GM19455 (cell line): ENCODE measurements around the gene SLC39A13.

Experiments used
- ATAC-seq: cut with Tn5 transposase; IDR thresholded peaks from one replicate; pipeline ENCODE4 v1.9.1; 2021; ENCODE audit not compliant: unreplicated experiment

The SLC39A13 gene

DNA sequence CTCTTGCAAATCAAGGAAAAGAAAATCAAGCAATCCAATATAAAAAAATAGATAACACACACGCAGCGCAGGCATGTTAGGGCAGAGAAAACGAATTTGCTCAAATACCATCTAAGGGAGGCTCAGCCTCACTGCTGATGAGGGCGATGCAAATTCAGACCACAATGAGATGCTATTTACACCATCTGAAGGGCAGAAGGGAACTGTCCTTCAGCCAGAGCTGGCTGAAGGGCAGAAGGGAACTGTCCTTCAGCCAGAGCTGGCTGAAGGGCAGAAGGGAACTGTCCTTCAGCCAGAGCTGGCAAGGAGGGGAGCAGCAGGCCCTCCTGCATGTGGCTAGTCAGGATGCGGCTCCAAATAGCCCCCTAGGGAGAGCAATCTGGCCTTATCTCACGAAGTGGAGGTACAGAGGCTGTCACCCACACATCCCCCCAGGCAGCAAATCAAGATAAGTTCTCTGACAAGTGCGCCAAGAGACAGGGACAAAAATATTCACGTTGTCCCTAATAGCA, 7.6 kb upstream of the SLC39A13 start:
- ATAC-seq: peak; percentile 66

DNA sequence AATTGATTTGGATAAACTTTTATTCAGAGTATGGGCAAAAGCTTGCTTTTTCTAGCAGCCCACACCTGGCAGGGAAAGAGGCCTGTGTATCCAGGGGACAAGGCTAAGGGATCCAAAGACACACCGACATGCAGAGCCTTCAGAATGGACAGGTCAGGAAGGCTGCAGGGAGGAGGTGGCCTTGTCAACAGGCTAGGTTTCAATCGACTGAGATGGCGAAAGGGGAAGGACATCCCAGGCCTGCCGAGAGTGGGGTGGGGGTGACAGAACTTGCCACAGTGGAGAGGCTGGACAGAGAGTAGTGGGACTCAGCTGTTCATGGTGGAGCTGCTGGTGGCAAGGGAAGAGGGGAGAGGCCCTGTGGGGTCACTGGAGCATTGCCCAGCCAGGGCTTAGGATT, 5.3 kb upstream of the SLC39A13 start:
- ATAC-seq: no peak

DNA sequence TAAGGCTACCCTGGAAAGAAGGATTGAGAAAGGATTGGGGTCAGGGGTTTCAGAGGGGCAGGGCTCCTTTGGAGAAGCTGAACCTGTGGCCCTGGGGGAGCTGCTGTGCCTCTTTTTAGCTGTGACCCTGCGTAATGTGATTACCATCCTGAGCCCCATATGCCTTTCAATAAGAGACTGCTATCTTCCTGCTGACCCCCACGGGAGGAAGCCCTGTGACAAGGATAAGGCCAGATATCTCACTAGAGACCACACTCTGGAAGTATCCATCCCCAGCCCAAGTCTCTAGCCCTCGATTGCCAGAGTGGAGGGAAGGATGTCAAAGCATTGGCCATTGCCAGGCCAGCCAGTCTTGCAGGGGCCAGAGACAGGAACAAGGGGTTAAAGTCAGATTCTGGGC, 4.8 kb upstream of the SLC39A13 start:
- no peak for ATAC-seq

DNA sequence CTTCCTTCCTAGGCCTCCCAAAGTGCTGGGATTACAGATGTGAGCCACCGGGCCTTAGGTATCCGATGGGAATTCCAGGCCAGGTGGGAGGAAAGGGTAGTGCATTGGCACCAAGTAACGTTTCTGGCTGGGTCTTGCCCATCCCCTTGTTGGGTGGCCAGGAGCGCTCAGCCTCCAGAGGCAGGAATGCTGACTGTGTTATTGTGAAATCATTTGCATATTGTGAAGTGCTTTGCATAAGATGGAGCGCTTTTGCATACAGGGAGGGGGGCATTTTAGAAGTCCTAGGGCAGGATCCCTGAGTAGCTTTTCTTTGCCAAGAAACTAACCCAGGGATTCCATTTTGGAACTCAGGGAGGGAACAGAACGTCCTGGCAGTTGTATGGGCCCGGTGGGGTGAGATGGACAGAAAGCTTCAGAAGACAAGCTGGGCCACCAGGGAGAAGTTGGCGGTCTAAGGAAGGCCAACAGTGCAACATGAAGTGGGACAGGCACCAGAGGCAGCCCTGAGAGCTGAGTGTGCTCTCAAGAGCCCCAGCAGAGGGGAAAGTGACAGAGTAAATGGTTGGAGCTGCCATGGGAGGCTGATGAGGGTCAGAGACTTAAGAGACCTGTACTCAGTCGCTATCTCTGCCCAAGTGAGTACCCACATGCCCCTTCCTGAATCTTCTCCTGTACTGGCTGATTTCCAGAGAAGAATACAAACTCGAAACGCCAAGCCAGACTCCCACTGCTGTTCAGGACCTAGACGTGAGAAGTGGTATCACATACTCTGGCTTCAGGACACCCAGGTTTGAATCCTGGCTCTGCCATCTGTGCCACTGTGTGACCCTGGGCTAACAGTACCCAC, 1.3 kb upstream of the SLC39A13 start:
- ATAC-seq: no peak

DNA sequence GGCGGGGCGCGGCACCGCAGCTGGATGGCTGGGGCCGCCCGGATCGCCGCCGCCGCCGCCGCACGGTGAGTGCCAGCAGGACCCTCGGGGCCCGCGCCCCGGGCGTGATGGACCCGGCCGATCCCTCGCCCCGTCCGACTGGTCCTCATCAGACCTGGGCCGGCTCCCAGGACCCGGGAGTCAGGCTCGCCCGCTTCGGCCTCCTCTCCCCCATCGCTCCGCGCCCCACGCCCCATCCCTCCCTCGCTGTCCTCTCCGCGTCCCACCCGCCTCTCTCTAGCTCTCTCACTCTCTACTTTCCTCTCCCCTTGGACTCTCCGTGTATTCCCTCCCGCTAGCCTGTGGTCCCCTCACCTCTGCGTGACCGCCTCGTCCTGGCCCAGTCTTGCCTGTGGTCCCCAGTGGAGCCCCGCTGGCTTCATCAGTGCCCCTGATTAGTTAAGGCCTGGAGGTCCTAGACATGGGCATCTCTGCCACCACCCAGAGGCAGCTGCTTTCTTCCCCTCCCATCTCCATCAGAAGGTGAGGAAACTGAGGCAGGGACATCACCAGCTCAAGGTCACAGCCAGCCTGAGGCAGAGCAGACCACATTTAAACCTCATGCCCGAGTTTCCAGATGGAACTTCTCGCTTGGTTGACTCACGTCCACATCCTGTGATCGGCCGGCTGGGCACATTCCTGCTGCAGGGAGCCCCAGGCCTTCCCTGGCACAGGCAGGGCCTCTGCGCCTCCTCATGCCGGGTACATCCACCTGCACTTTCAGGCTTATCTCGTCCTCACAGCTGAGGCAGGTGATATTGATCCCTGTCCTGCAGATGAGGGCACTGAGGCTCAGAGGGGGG, 429 bp downstream of the SLC39A13 start:
- peak; percentile 13 for ATAC-seq

DNA sequence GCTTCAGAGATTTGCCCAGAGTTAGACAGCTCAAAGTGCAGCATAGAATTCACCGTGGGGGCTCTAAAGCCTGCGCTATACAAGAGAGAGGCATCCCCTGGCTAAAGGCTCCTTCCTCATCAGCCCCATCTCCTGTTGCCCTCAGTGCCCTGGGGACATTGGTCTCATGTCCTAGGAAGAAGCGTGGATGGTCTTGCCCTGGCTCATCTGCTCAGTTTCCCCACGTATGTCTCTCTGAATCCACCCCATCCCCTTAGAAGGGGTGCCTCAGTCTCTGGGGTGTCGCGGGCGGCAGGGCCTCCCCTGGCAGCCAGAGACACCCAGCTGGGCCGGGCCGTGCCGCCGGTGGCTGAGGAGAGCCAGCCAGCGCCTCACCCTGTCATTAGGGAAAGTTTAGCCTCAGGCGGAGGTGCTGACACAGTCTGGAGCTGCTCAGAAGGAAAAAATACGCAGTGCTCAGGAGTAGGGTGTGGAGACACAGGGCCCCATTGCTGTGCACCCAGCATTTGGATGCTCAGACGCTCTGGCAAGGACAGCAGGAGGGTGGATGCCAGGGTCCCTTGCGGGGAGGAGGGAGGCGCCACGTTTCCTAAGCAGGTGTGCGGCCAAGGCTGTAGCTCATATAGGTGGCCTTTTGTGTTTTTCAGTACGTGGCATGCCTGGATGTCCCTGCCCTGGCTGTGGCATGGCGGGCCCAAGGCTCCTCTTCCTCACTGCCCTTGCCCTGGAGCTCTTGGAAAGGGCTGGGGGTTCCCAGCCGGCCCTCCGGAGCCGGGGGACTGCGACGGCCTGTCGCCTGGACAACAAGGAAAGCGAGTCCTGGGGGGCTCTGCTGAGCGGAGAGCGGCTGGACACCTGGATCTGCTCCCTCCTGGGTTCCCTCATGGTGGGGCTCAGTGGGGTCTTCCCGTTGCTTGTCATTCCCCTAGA, 1.3 kb downstream of the SLC39A13 start:
- ATAC-seq: no peak

DNA sequence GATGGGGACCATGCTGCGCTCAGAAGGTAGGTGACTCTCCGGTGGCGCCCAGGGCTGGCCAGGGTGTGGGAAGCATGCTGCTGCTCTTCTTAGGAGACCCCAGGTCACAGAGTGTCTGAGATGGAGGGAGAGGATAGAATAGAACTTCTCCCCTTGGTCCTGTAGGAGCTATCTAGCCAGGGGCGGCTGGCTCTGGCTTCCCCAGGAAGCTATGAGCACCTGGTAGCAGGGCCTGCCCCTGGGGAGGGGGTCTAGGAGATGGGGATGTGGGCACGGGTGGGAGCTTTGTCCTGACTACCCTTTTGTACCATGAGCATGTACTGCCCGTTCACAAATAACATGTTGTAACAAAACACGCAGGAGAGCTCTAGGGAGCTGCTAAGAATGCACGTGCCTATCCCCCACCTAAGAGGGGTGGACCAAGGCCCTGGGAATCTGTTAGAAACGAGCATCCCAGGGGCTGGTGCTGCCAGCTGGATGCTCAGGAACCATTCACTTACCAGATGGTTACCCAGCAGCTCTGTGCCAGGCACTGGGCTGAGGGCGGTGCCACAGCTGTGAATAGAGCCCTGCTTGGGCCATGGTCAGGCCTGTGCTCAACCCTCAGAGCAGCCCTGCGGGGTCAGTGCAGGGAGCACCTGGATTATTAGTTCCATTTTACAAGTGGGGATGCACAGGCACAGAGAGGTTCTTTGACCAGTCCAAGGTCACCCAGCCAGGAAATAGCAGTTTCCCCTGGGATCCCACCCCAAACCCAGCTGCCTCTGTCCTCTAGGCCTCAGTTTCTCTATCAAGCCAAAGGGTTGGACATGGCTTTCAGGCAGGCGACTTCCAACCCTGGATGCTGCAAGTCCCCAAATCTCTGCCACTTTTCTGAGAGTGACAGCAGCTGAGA, 2.2 kb downstream of the SLC39A13 start:
- ATAC-seq: no peak

DNA sequence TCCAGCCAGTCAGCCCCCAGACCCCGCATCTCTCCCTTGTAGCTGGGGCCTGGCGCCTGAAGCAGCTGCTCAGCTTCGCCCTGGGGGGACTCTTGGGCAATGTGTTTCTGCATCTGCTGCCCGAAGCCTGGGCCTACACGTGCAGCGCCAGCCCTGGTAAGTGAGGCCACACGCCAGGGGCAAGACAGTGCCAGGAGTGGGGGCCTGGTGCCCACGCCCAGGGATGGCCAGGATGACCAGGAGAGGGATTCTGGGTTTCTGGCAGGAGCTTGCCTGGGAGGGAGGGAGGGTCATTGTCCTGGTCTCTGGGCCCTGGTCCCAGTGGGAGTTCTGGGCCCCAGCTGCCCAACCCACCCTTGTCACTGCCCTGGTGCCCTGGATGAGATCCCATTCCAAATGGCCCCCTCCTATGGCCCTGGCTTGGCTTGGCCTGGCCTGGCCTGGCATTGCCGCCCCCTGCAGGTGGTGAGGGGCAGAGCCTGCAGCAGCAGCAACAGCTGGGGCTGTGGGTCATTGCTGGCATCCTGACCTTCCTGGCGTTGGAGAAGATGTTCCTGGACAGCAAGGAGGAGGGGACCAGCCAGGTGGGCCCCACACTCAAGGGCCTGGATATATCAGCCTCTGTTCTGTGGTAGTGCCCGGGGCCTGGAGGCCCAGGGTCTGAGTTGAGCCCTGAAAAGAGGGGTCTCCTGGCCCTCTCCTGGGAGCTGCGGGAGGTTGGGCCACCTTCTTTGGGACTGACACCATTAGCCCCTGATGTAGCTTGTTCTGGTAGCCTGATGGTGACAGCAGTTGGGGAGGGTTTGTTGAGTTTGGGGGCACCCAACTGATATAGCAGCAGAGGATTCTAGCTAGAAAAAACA, 3.7 kb downstream of the SLC39A13 start:
- no peak for ATAC-seq

DNA sequence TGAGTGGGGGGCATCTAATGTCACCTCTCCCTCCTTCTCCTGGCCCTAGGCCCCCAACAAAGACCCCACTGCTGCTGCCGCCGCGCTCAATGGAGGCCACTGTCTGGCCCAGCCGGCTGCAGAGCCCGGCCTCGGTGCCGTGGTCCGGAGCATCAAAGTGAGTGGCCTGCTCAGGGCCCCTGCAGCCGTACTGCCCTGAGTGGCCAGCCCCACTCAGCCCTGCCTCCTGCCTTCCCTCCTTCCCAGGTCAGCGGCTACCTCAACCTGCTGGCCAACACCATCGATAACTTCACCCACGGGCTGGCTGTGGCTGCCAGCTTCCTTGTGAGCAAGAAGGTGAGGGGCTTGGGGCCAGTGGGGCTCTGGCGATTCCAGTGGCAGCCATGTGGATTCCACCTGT, 5.0 kb downstream of the SLC39A13 start:
- ATAC-seq: no peak

DNA sequence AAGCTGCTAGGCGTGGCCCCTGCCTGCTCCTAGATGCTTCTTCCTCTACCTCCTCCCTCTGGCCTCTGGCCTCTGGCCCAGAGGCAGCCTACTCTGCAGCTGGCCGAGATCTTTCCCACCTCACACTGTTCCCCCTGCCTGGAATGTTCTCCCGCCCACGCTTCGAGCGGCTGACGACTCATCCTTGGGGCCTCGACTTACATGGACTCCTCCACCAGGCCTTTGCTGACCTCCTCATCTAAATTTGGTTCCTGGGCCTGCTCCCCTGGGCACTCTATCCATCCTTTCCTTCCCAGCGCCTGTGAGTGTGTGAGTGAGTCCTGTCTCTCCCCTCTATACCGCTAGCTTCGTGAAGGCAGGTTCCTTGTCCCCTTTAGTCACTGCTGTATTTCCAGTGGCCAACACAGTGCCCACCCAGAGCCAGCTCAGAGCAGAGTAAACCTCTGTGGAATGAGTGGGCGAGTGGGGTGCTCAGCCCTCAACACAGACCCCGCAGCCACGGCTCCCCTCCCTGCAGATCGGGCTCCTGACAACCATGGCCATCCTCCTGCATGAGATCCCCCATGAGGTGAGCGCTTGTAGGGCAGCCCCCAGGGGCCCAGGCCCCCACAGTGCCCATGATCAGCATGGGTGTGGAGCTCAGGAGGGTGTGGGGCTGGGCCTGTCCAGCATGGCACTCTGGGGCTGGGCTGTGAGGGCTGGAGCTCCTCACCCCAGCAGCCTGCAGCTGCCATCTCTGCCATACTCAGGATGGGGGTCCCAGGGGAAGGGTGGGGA, 5.7 kb downstream of the SLC39A13 start:
- no peak for ATAC-seq

DNA sequence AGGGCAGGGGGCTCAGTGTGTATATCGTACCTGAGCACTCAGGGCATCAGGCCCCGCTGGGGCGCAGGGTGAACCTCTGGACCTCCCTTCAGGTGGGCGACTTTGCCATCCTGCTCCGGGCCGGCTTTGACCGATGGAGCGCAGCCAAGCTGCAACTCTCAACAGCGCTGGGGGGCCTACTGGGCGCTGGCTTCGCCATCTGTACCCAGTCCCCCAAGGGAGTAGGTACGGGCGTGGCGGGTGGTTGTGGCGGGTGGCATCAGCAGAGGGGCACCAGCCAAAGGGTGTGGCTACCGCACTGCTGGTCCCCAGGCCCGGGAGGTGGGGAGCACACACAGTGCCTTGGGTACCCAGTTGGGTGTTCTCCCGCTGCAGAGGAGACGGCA, 6.3 kb downstream of the SLC39A13 start:
- ATAC-seq: no peak

DNA sequence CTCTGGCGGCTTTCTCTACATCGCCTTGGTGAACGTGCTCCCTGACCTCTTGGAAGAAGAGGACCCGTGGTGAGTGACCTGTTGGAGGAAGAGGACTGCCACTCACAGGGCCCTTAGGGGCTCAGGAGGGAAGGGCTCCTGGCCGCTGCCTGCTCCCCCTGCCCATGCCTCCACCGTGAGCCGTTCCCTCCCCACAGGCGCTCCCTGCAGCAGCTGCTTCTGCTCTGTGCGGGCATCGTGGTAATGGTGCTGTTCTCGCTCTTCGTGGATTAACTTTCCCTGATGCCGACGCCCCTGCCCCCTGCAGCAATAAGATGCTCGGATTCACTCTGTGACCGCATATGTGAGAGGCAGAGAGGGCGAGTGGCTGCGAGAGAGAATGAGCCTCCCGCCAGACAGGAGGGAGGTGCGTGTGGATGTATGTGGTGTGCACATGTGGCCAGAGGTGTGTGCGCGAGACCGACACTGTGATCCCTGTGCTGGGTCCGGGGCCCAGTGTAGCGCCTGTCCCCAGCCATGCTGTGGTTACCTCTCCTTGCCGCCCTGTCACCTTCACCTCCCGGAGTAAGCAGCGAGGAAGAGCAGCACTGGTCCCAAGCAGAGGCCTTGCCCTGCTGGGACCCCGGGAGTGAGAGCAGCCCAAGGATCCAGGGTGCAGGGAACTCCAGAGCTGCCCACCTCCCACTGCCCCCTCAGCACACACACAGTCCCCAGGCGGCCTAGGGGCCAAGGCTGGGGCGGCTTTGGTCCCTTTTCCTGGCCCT, 6.9 kb downstream of the SLC39A13 start:
- ATAC-seq: no peak

DNA sequence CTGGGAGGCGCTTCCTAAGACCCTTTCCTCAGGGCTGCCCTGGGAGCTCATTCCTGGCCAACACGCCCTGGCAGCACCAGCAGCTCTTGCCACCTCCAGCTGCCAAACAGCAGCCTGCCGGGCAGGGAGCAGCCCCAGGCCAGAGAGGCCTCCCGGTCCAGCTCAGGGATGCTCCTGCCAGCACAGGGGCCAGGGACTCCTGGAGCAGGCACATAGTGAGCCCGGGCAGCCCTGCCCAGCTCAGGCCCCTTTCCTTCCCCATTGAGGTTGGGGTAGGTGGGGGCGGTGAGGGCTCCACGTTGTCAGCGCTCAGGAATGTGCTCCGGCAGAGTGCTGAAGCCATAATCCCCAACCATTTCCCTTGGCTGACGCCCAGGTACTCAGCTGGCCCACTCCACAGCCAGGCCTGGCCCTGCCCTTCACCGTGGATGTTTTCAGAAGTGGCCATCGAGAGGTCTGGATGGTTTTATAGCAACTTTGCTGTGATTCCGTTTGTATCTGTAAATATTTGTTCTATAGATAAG, 7.6 kb downstream of the SLC39A13 start:
- ATAC-seq: no peak

DNA sequence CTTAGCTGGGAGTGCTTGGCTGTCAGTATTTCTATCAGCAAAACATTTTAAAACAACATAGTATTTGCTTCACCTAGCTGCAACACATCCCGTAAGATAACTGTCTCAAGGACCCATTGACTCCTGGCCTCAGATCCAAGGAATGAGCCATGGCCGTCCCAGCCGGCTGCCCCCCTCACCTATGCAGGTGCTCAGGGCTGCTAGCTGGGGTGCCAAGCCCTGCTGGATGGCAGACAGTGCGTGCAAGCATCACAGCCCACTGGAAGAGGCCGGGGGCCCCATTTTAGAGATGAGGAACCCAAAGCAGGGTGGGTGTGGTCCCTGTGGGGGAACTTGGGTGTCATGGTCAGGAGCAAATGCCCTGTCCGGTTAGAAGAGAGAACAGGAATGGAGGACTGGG, 9.3 kb downstream of the SLC39A13 start:
- ATAC-seq: no peak

DNA sequence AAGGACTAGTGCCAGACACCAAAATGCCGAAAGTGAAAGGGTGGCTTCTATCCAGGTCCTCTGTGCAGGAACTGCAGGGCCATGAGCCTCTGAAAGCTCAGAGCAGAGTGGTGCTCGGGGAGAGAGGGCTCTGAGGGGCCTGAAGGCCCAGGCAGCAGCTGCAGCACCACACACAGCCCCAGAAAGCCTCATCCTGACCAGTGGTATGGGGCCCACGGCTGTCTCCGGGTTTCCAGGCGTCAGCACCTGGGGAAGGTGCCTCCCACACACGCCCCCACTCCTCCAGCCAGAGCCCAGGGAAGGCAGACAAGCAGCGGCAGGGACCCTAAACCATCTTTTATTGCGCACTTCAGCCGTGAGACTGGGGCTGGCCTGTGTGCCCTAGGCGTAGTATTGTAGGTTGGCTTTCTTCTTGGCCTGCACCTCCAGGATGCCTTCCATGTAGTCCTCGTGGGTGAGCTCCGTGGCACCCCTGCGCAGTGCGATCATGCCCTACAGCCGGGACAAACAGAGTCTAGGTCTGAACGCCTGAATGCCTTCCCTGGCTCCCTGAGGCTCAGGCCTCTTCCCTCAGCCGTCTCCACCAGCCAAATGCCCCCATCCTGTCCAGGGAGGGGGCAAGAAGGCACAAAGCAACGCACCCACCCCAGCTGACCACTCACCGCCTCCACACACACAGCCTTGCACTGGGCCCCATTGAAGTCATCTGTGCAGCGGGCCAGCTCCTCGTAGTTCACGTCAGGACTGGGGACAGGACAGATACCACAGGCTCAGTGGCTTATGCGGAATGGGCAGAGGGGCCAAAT, 10.3 kb downstream of the SLC39A13 start:
- ATAC-seq: no peak

DNA sequence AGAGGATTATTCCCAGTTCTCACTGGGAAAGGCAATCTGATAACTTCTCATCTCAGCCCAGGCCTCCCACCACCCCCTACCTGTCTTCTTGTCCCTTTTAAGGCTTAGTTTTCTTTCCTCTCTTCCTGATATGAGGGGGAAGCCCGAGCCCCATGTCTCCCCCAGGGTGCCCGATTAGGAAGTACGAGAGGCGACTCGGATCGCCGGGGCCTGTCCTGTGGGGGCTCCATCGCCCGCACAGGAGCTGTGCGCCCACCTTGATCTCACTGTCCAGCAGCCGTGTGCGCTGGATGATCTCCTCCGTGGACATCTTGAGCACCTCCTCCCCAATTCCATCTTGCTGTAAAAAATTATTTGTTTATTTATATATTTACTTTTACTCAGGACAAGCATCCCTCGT, 17.2 kb downstream of the SLC39A13 start:
- no peak for ATAC-seq
